HCT116 (cell line): ENCODE results near the gene BAZ1B.

Experiments used
- ATF3 ChIP-seq: IDR thresholded peaks from 2 replicates; pipeline ENCODE4 v1.6.1; 2012
- CTCF ChIP-seq, 3 experiments: fragments of 200-600 bp in 1 of 3; sonication (generic) in 1 of 3; IDR thresholded peaks in 2 of 3; conservative IDR thresholded peaks in 1 of 3; 2 replicates each; pipeline ENCODE4 v1.5.1; 2012 to 2017; ENCODE audit warnings: low read depth in 2 of 3, low read length in 2 of 3, antibody characterized with exemption in 1 of 3, borderline replicate concordance in 1 of 3, control low read depth in 1 of 3, mild to moderate bottlenecking in 1 of 3, mixed read lengths in 1 of 3, mixed run types in 1 of 3, moderate library complexity in 1 of 3; ENCODE audit not compliant: insufficient read depth in 1 of 3
- EZH2 ChIP-seq: fragments of 200-600 bp; sonication (generic); IDR thresholded peaks from 2 replicates; pipeline ENCODE4 v1.6.1; 2017; ENCODE audit warnings: antibody characterized with exemption, mixed run types
- EZH2phosphoT487 ChIP-seq: fragments of 200-600 bp; IDR thresholded peaks from 2 replicates; pipeline ENCODE4 v1.6.1; 2018; ENCODE audit warnings: antibody characterized with exemption, borderline replicate concordance
- POLR2A ChIP-seq: IDR thresholded peaks from 2 replicates; pipeline ENCODE4 v1.7.0; 2011; ENCODE audit warnings: borderline replicate concordance; ENCODE audit not compliant: insufficient read depth, insufficient read length; ENCODE audit errors: extremely low read depth
- POLR2AphosphoS5 ChIP-seq: IDR thresholded peaks from 2 replicates; pipeline ENCODE4 v1.6.1; 2011; ENCODE audit warnings: mild to moderate bottlenecking, low read depth, low read length, moderate library complexity
- RAD21 ChIP-seq: IDR thresholded peaks from 2 replicates; pipeline ENCODE4 v1.6.1; 2012; ENCODE audit warnings: low read depth, mild to moderate bottlenecking
- REST ChIP-seq: IDR thresholded peaks from 2 replicates; pipeline ENCODE4 v1.6.1; 2012; ENCODE audit warnings: low read depth
- SIN3A ChIP-seq: IDR thresholded peaks from 2 replicates; pipeline ENCODE4 v1.6.1; 2012; ENCODE audit warnings: low read depth
- TCF7L2 ChIP-seq: IDR thresholded peaks from 2 replicates; pipeline ENCODE4 v1.7.0; 2011; ENCODE audit warnings: borderline replicate concordance, inconsistent platforms; ENCODE audit not compliant: insufficient read depth, insufficient read length; ENCODE audit errors: extremely low read depth
- YY1 ChIP-seq: IDR thresholded peaks from 2 replicates; pipeline ENCODE4 v1.6.1; 2011; ENCODE audit warnings: low read length, low read depth, moderate library complexity, mild to moderate bottlenecking; ENCODE audit not compliant: insufficient replicate concordance; ENCODE audit errors: extremely low read depth
- ZNF274 ChIP-seq: fragments of 200-500 bp; sonication (Bioruptor generic); IDR thresholded peaks from 2 replicates; pipeline ENCODE4 v1.6.1; 2014; ENCODE audit warnings: mild to moderate bottlenecking, low read depth, low read length, inconsistent platforms

GRCh38 chr7:73569042-73569608, 47.0 kb upstream of the BAZ1B start:
- TF ChIP-seq POLR2A (no peak), CTCF (IDR thresholded peaks at IDR 0.05 in 2 of 3, conservative IDR thresholded peaks at IDR 0.05 in 1 of 3; ENCODE audit: borderline replicate concordance in 1 of 3, insufficient read depth in 1 of 3, low read depth in 2 of 3, low read length in 2 of 3) (peak in 2 of 3 experiments; percentile 10 to 27; a peak in 2 of 6 replicates), ZNF274 (no peak), YY1 (no peak), EZH2phosphoT487 (no peak), TCF7L2 (no peak), ATF3 (no peak), RAD21 (no peak), POLR2AphosphoS5 (peak; percentile 27; the same call in 1 of the 2 replicates), SIN3A (no peak), REST (no peak), EZH2 (no peak)
